ENCODE measurements around the gene HERPUD2. TPM values are rescaled to one million over a fixed set of nuclear protein-coding genes. Genes with fewer than 3 reads are reported as not detected.

The HERPUD2 gene
- total RNA-seq, 1 donor from 2014 or later, result 28.0 TPM

DNA sequence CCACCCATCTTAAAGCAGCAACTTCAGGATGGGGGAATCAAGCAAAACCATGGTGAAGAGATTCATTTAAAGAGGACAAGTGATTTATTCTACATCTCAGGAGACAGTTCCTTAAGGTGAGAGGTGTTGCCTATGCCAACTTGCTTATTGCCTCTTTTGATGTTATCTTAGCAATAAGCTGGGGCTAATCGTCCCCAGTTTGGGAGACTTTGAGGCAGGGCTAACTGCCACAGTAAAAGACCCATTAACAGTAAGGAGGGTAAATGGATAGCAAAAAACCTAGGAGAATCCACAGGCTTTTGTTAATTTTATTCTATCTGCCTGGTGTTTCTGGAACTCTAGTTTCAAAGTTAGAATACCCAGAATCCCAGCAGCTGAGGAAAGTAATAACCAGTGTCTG is 22.1 kb upstream of the HERPUD2 start:
- H3K4me2 ChIP-seq (ENCODE audit: low read length), result no peak overlapping the region
- no peak for FAIRE-seq
- no peak overlapping the region for H3K27ac Mint-ChIP-seq (ENCODE audit: unreplicated experiment)
- no peaks in the 10 kb centered on the region for H4K20me1 ChIP-seq (ENCODE audit: insufficient read depth, low read length)
- H3K27me3 ChIP-seq (ENCODE audit: insufficient read depth, low read length), result peaks cover 6% of the 10 kb centered on the region
- no peaks in the 10 kb centered on the region for H3K9me3 ChIP-seq (ENCODE audit: insufficient read depth, low read depth, low read length)
- peaks cover 6% of the 10 kb centered on the region for H3K4me1 Mint-ChIP-seq (ENCODE audit: low read depth, unreplicated experiment)
- H3K36me3 ChIP-seq (ENCODE audit: insufficient read depth, low read length), result no peaks in the 10 kb centered on the region
- H3K4me3 ChIP-seq (ENCODE audit: insufficient read depth, low read depth, low read length), result no peak overlapping the region
- no peak overlapping the region for H2AFZ ChIP-seq (ENCODE audit: low read depth, low read length)
- H3K36me3 Mint-ChIP-seq (ENCODE audit: low read depth, unreplicated experiment), result no peaks in the 10 kb centered on the region
- H3K9ac ChIP-seq (ENCODE audit: low read length), result no peak overlapping the region
- no peak overlapping the region for H3K27ac ChIP-seq (ENCODE audit: low read depth, low read length)
- H3K79me2 ChIP-seq (ENCODE audit: insufficient read depth, low read length), result no peaks in the 10 kb centered on the region
- TF ChIP-seq, protein P1, sequence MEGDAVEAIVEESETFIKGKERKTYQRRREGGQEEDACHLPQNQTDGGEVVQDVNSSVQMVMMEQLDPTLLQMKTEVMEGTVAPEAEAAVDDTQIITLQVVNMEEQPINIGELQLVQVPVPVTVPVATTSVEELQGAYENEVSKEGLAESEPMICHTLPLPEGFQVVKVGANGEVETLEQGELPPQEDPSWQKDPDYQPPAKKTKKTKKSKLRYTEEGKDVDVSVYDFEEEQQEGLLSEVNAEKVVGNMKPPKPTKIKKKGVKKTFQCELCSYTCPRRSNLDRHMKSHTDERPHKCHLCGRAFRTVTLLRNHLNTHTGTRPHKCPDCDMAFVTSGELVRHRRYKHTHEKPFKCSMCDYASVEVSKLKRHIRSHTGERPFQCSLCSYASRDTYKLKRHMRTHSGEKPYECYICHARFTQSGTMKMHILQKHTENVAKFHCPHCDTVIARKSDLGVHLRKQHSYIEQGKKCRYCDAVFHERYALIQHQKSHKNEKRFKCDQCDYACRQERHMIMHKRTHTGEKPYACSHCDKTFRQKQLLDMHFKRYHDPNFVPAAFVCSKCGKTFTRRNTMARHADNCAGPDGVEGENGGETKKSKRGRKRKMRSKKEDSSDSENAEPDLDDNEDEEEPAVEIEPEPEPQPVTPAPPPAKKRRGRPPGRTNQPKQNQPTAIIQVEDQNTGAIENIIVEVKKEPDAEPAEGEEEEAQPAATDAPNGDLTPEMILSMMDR (IDR thresholded peaks at IDR 0.05; ENCODE audit: insufficient read depth, low read depth, low read length), result no peak
- TF ChIP-seq EZH2 (IDR thresholded peaks at IDR 0.05; ENCODE audit: insufficient read depth, low read length), result no peak
- H3K4me3 Mint-ChIP-seq (ENCODE audit: unreplicated experiment), result no peak overlapping the region
- no peaks in the 10 kb centered on the region for H3K27me3 Mint-ChIP-seq (ENCODE audit: low read depth, unreplicated experiment)
- DNase-seq (ENCODE audit: low read depth), result no peak
- no peaks in the 10 kb centered on the region for H3K9me3 Mint-ChIP-seq (ENCODE audit: unreplicated experiment)
- H3K4me1 ChIP-seq (ENCODE audit: insufficient read depth, low read length), result no peaks in the 10 kb centered on the region

DNA sequence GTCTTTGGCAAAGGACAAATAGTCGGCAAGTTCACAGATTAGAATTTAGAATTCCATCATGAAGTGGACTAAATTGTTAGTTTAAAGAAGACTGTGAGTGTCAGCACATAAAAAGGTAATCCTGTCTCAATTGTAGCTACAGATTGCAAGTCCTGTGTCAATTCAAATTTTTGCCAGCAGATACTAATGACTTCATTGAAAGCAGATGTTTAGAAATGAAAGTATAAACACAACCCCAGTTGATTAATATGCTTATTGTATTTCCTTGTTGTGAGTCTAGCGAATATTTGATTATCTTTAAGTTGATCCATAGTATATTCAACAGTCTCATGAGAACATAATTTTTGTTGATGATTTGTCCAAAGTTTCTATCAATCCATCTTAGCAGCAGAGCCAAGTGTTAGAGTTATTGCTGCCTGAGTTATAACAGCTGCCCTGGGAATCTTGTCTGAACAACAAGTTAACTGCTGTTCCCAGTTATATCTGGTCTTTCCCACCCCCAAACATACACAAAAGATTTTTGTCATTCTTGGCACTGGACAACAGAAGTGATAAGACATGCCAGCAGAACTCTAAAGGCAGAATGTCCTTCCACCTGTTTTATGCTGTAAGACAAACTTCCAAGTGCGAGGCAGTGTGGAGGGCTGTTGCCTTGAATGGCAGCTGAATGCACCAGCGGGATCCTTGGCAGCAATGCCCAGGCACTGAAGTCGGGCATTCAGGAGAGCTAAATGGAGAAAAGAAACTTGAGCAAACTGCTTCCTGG is 21.3 kb upstream of the HERPUD2 start:
- peaks cover 6% of the 10 kb centered on the region for H3K27me3 ChIP-seq (ENCODE audit: insufficient read depth, low read length)
- Mint-ChIP-seq H3K9me3 (ENCODE audit: unreplicated experiment) (peaks cover 2% of the 10 kb centered on the region), H3K36me3 (ENCODE audit: low read depth, unreplicated experiment) (no peaks in the 10 kb centered on the region), H3K27ac (ENCODE audit: unreplicated experiment) (no peak overlapping the region), H3K4me1 (ENCODE audit: low read depth, unreplicated experiment) (peaks cover 6% of the 10 kb centered on the region), H3K27me3 (ENCODE audit: low read depth, unreplicated experiment) (no peaks in the 10 kb centered on the region), H3K4me3 (ENCODE audit: unreplicated experiment) (no peak overlapping the region)
- TF ChIP-seq, protein P1 (IDR thresholded peaks at IDR 0.05; ENCODE audit: insufficient read depth, low read depth, low read length), result no peak
- TF ChIP-seq EZH2 (IDR thresholded peaks at IDR 0.05; ENCODE audit: insufficient read depth, low read length), result no peak
- no peaks in the 10 kb centered on the region for H3K79me2 ChIP-seq (ENCODE audit: insufficient read depth, low read length)
- H3K9ac ChIP-seq (ENCODE audit: low read length), result no peak overlapping the region
- peak overlapping the region; percentile 39 for H3K4me2 ChIP-seq (ENCODE audit: low read length)
- DNase-seq (ENCODE audit: low read depth) (no peak), FAIRE-seq (no peak)
- H3K4me1 ChIP-seq (ENCODE audit: insufficient read depth, low read length), result no peaks in the 10 kb centered on the region
- no peaks in the 10 kb centered on the region for H4K20me1 ChIP-seq (ENCODE audit: insufficient read depth, low read length)
- no peak overlapping the region for H3K27ac ChIP-seq (ENCODE audit: low read depth, low read length)
- H3K9me3 ChIP-seq (ENCODE audit: insufficient read depth, low read depth, low read length), result no peaks in the 10 kb centered on the region
- H3K36me3 ChIP-seq (ENCODE audit: insufficient read depth, low read length), result no peaks in the 10 kb centered on the region
- no peak overlapping the region for H3K4me3 ChIP-seq (ENCODE audit: insufficient read depth, low read depth, low read length)
- H2AFZ ChIP-seq (ENCODE audit: low read depth, low read length), result no peak overlapping the region

DNA sequence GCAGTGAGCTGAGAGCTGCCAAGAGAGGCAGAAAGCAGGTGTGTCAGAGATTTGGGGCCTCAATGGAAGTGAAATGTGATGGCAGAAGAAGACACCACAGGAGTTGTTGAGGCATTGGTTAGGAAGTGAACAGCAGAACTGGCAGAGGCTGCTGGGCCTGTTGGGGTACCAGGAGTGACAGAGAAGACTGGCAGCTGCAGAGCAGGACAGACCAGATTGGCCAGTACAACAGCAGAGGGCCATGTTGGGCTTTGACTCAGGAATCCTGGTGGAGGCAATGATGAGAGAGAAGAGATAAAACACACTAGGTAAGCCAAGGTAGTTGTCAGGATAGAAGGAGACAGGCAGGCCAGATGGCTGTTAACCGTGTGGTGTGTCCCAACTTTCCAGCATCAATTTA is 19.9 kb upstream of the HERPUD2 start:
- peaks cover 2% of the 10 kb centered on the region for H3K9me3 Mint-ChIP-seq (ENCODE audit: unreplicated experiment)
- Histone ChIP-seq H3K27me3 (ENCODE audit: insufficient read depth, low read length) (peaks cover 6% of the 10 kb centered on the region), H3K79me2 (ENCODE audit: insufficient read depth, low read length) (no peaks in the 10 kb centered on the region), H3K9ac (ENCODE audit: low read length) (no peak overlapping the region), H3K4me1 (ENCODE audit: insufficient read depth, low read length) (no peaks in the 10 kb centered on the region), H3K36me3 (ENCODE audit: insufficient read depth, low read length) (no peaks in the 10 kb centered on the region), H2AFZ (ENCODE audit: low read depth, low read length) (no peak overlapping the region), H4K20me1 (ENCODE audit: insufficient read depth, low read length) (no peaks in the 10 kb centered on the region), H3K27ac (ENCODE audit: low read depth, low read length) (no peak overlapping the region), H3K4me2 (ENCODE audit: low read length) (no peak overlapping the region), H3K9me3 (ENCODE audit: insufficient read depth, low read depth, low read length) (no peaks in the 10 kb centered on the region), H3K4me3 (ENCODE audit: insufficient read depth, low read depth, low read length) (no peak overlapping the region)
- FAIRE-seq (no peak), DNase-seq (ENCODE audit: low read depth) (no peak)
- no peaks in the 10 kb centered on the region for H3K36me3 Mint-ChIP-seq (ENCODE audit: low read depth, unreplicated experiment)
- no peaks in the 10 kb centered on the region for H3K27me3 Mint-ChIP-seq (ENCODE audit: low read depth, unreplicated experiment)
- TF ChIP-seq EZH2 (IDR thresholded peaks at IDR 0.05; ENCODE audit: insufficient read depth, low read length), result no peak
- TF ChIP-seq, protein P1 (IDR thresholded peaks at IDR 0.05; ENCODE audit: insufficient read depth, low read depth, low read length), result no peak
- peaks cover 11% of the 10 kb centered on the region for H3K4me1 Mint-ChIP-seq (ENCODE audit: low read depth, unreplicated experiment)
- H3K4me3 Mint-ChIP-seq (ENCODE audit: unreplicated experiment), result no peak overlapping the region
- no peak overlapping the region for H3K27ac Mint-ChIP-seq (ENCODE audit: unreplicated experiment)

Data from astrocyte (in vitro differentiated cells and primary cell).